Lung (tissue), 12 donors: Measurements from ENCODE around the gene CMKLR1. TPM values are rescaled to one million over a fixed set of nuclear protein-coding genes. Genes with fewer than 3 reads are reported as not detected.

Experiments used
- ATAC-seq: fragments of 200-7000 bp; cut with Tn5 transposase; one replicate; pipeline ENCODE4 v1.9.1; 2020; ENCODE audit warnings: moderate number of reproducible peaks; ENCODE audit not compliant: insufficient read depth, low FRiP score
- DNase-seq, 3 donors: peaks; one replicate each; pipeline ENCODE4 v3.0.0-alpha.2; 2013 to 2017
- H3K27ac ChIP-seq, 2 donors: one replicate each; pipeline ENCODE4 v1.5.1; 2013; ENCODE audit warnings: mild to moderate bottlenecking in 2 of 2, moderate library complexity in 2 of 2, control low read depth in 1 of 2, inconsistent platforms in 1 of 2, low read depth in 1 of 2, low read length in 1 of 2
- H3K27me3 ChIP-seq, 3 donors: one replicate each; pipeline ENCODE4 v1.5.1; 2013; ENCODE audit warnings: low read length in 2 of 3; ENCODE audit not compliant: control insufficient read depth in 3 of 3, insufficient read depth in 3 of 3
- H3K36me3 ChIP-seq, 4 donors: one replicate each; pipeline ENCODE4 v1.5.1; 2013; ENCODE audit warnings: low read length in 4 of 4, mild to moderate bottlenecking in 1 of 4, moderate library complexity in 1 of 4; ENCODE audit not compliant: control insufficient read depth in 4 of 4, insufficient read depth in 4 of 4
- H3K4me1 ChIP-seq, 5 donors: one replicate each; pipeline ENCODE4 v1.5.1; 2013; ENCODE audit warnings: low read length in 5 of 5, mild to moderate bottlenecking in 2 of 5, moderate library complexity in 1 of 5; ENCODE audit not compliant: control insufficient read depth in 5 of 5, insufficient read depth in 5 of 5
- H3K4me3 ChIP-seq: one replicate; pipeline ENCODE4 v1.5.1; 2013; ENCODE audit warnings: mild to moderate bottlenecking, control low read depth, moderate library complexity
- H3K9ac ChIP-seq, 2 donors: one replicate each; pipeline ENCODE4 v1.5.1; 2013; ENCODE audit warnings: low read length in 2 of 2, control low read depth in 1 of 2; ENCODE audit not compliant: insufficient read depth in 1 of 2
- H3K9me3 ChIP-seq, 4 donors: one replicate each; pipeline ENCODE4 v1.5.1; 2013; ENCODE audit warnings: low read length in 3 of 4, mild to moderate bottlenecking in 1 of 4, moderate library complexity in 1 of 4; ENCODE audit not compliant: control insufficient read depth in 4 of 4, insufficient read depth in 3 of 4
- WGBS, 2 donors: extraction: QIAGEN DNeasy Blood & Tissue Kit; methylation state at CpG; one replicate each; pipeline ENCODE4 v1.1.7; 2013; 5-methylcytosine and 5-hydroxymethylcytosine counted together
- polyA plus RNA-seq, 2 donors: library from polyadenylated mRNA; stranded (reverse); fragments of 200-250 nt; gene quantifications; one replicate each; pipeline ENCODE4 v1.2.1, GENCODE V29; 2013
- total RNA-seq, 2 donors: library from RNA; depleted of rRNA in 1 of 2; stranded (reverse); fragments of >200 nt in 1 of 2; gene quantifications; one replicate each; pipeline ENCODE4 v1.2.1, GENCODE V29; 2014 to 2021
- TF ChIP-seq, protein P1 (sequence below): IDR thresholded peaks from 2 replicates; pipeline ENCODE4 v1.5.1; 2012; ENCODE audit warnings: mild to moderate bottlenecking; ENCODE audit errors: control extremely low read depth, extremely low read depth
- donor health status: control.
- donor health status: control.
- donor health status: Bipolar disorder and iron deficiency.
- donor health status: healthy.
- donor health status: DM: yes; HTN: yes; CAD: no.

The CMKLR1 gene
- total and polyA plus RNA-seq, 4 donors, result 4.4 to 20.5 (median 17.5) TPM

DNA sequence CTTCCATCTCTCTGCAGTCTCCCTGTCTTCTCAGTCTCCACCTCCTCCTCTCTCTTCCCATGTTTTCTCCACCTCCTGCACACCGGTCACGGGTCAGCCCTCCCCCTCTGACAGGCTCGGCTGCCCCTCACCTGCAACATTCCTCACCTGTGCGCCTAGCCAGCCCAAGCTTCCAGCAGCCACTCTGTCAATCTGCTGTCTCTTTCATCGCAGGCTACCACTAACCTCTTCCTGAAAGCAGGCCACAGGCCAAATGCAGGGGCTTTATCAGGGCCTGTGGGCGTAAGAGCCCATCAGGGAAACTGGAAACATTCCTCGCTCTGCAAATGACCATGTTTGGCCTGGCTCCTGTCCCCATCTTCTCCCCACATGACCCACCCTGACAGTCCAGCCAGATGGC, 34.5 kb downstream of the CMKLR1 start:
- H3K9ac ChIP-seq, result no peak overlapping the region

DNA sequence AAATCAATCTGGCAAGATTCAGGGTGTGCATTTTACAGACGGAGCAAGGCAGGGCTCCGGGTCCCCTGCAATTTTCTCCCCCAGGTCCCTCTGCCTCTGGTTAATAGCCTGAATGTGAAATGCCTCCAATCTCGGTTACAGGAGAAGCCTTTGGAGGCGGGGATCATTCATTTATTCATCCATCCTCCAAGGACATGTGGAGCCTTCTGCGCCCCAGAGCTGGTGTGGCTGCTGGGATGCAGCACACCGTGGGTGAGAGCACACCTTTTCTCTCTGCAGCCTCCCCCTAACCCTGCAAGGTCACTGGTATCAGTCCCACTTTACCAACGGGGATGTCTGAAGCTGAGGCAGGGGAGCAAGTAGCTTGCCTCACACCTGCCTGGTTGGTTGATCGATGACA, 35.4 kb downstream of the CMKLR1 start:
- Histone ChIP-seq H3K9ac (peak overlapping the region in 1 of 2 donors; percentile 46), H3K27ac (peak overlapping the region in 1 of 2 donors; percentile 82), H3K4me3 (no peak overlapping the region), H3K27me3 (no peaks in the 10 kb centered on the region), H3K9me3 (no peaks in the 10 kb centered on the region), H3K36me3 (no peaks in the 10 kb centered on the region), H3K4me1 (peaks cover 3 to 57% (median 38%) of the 10 kb centered on the region in 5 donors)
- ATAC-seq, result no peak
- TF ChIP-seq, protein P1, sequence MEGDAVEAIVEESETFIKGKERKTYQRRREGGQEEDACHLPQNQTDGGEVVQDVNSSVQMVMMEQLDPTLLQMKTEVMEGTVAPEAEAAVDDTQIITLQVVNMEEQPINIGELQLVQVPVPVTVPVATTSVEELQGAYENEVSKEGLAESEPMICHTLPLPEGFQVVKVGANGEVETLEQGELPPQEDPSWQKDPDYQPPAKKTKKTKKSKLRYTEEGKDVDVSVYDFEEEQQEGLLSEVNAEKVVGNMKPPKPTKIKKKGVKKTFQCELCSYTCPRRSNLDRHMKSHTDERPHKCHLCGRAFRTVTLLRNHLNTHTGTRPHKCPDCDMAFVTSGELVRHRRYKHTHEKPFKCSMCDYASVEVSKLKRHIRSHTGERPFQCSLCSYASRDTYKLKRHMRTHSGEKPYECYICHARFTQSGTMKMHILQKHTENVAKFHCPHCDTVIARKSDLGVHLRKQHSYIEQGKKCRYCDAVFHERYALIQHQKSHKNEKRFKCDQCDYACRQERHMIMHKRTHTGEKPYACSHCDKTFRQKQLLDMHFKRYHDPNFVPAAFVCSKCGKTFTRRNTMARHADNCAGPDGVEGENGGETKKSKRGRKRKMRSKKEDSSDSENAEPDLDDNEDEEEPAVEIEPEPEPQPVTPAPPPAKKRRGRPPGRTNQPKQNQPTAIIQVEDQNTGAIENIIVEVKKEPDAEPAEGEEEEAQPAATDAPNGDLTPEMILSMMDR, result no peak
- WGBS, 2 donors, result 86 to 89% methylated on average over 8 of the region's 8 CpGs
- DNase-seq, result no peak

More for the DNA sequence above, 34.5 kb downstream of the CMKLR1 start:
- ATAC-seq (no peak), DNase-seq (peak in 2 of 3 donors; percentile 45 to 47)
- Histone ChIP-seq H3K36me3 (no peaks in the 10 kb centered on the region), H3K27ac (peak overlapping the region in 1 of 2 donors; percentile 82), H3K4me3 (no peak overlapping the region), H3K4me1 (peaks cover 3 to 60% (median 38%) of the 10 kb centered on the region in 5 donors), H3K9me3 (no peaks in the 10 kb centered on the region), H3K27me3 (no peaks in the 10 kb centered on the region)
- 53 to 66% methylated on average over 7 of the region's 7 CpGs for WGBS, 2 donors
- TF ChIP-seq, protein P1, result no peak

DNA sequence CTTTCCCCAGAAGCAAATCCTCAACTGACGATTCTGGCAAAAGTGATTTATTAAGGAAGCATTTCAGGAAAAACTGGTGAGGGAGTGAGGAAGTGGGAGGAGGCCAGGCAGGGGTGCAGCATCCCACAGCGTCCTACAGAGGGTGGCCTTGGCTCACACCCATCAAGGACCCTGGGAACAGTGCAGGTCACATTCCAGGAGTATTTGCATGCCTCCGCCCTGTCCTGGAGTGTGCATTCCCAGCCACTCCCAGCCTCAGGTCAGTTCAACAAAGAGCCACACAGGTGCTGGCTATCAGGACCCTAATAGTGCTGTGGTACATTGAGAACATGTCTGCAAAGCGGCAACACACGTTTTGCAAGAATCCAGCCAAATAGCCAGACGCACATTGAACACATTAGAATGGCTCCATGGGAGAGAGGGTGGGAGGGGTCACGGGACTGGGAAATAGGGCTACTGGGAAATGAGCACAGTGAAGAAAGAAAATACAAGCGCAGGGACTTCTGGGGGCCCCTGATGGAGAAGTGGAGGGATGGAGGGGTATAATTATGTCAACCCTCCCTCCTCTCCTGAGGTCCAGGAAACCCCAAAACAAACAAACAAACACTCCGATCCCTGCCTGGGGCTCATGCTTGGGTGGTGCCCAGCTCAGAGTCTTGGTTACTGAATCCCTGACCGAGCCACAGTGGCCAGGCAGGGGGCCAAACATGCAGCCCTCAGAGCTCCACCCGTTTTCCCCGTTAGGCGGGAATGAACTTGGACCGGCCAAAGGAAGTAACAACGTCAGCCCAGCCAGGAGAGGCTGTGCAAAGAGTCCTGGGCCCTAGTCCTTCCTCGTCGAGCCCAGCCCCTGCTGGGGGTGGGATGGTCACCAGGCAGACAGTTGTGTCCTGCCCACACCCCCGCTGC, 36.5 kb downstream of the CMKLR1 start:
- peak; percentile 84 to 88 (median 85) for DNase-seq
- Histone ChIP-seq H3K9ac (peak overlapping the region in 1 of 2 donors; percentile 46), H3K27me3 (no peaks in the 10 kb centered on the region), H3K9me3 (no peaks in the 10 kb centered on the region), H3K36me3 (no peaks in the 10 kb centered on the region), H3K4me3 (no peak overlapping the region), H3K27ac (peak overlapping the region; percentile 50 to 82), H3K4me1 (peaks cover 3 to 49% (median 38%) of the 10 kb centered on the region in 5 donors)
- peak; percentile 46 for ATAC-seq
- WGBS, 2 donors, result 31 to 49% methylated on average over 18 of the region's 18 CpGs
- TF ChIP-seq, protein P1, result no peak
